GM12878 (cell line): Measurements from ENCODE around the gene AIF1. TPM values are rescaled to one million over a fixed set of nuclear protein-coding genes. Genes with fewer than 3 reads are reported as not detected.

Source experiments
- CBX3 ChIP-seq: fragments of 200-600 bp; sonication (generic); IDR thresholded peaks from 2 replicates; pipeline ENCODE4 v1.6.1; 2016; ENCODE audit warnings: low read depth, borderline replicate concordance
- CBX5 ChIP-seq: sonication (generic); IDR thresholded peaks from 2 replicates; pipeline ENCODE4 v1.6.1; 2016; ENCODE audit warnings: low read depth, moderate library complexity, mild to moderate bottlenecking, inconsistent platforms
- CEBPB ChIP-seq, 2 experiments: fragments of 150-350 bp in 1 of 2; IDR thresholded peaks; 2 replicates each; pipeline ENCODE4 v1.6.1; 2012 to 2014; ENCODE audit warnings: low read depth in 2 of 2, low read length in 2 of 2, borderline replicate concordance in 1 of 2, inconsistent platforms in 1 of 2
- CHD2 ChIP-seq: IDR thresholded peaks from 2 replicates; pipeline ENCODE4 v1.6.1; 2011; ENCODE audit warnings: low read depth, low read length, improper control_type of control experiment, borderline replicate concordance
- EED ChIP-seq: sonication (generic); IDR thresholded peaks from 2 replicates; pipeline ENCODE4 v1.6.1; 2016; ENCODE audit warnings: antibody characterized with exemption, low read depth
- EGR1 ChIP-seq, 2 experiments: IDR thresholded peaks; 1 replicate in 1 of 2; 2 replicates in 1 of 2; pipeline ENCODE4 v1.6.1; 2011 to 2012; ENCODE audit warnings: low read depth in 2 of 2, low read length in 2 of 2, borderline replicate concordance in 1 of 2, mild to moderate bottlenecking in 1 of 2, moderate library complexity in 1 of 2
- EZH2 ChIP-seq: IDR thresholded peaks from 2 replicates; pipeline ENCODE4 v1.6.1; 2012; ENCODE audit warnings: low read depth, mild to moderate bottlenecking, control low read depth, inconsistent platforms, low read length, borderline replicate concordance; ENCODE audit not compliant: control insufficient read depth
- GATAD2B ChIP-seq: fragments of 450-650 bp; conservative IDR thresholded peaks from 2 replicates; pipeline ENCODE4 v1.6.1; 2017; ENCODE audit warnings: low read depth, mild to moderate bottlenecking, moderate library complexity
- IKZF1 ChIP-seq: fragments of 450-650 bp; conservative IDR thresholded peaks from 2 replicates; pipeline ENCODE4 v1.6.1; 2017; ENCODE audit warnings: antibody characterized with exemption, mild to moderate bottlenecking
- IRF5 ChIP-seq: fragments of 450-650 bp; IDR thresholded peaks from 2 replicates; pipeline ENCODE4 v1.6.1; 2017; ENCODE audit warnings: borderline replicate concordance
- JUNB ChIP-seq: IDR thresholded peaks from 2 replicates; pipeline ENCODE4 v1.6.1; 2016; ENCODE audit warnings: antibody characterized with exemption, mild to moderate bottlenecking
- LARP7 ChIP-seq: fragments of 450-650 bp; IDR thresholded peaks from 2 replicates; pipeline ENCODE4 v1.6.1; 2017; ENCODE audit warnings: mild to moderate bottlenecking
- NFYB ChIP-seq: IDR thresholded peaks from 2 replicates; pipeline ENCODE4 v1.6.1; 2011; ENCODE audit warnings: low read depth, mild to moderate bottlenecking, low read length, improper control_type of control experiment, moderate library complexity; ENCODE audit not compliant: insufficient read depth
- RB1 ChIP-seq: fragments of 450-650 bp; formaldehyde crosslinking; IDR thresholded peaks from 2 replicates; pipeline ENCODE4 v1.6.1; 2017; ENCODE audit warnings: mild to moderate bottlenecking, borderline replicate concordance
- polyA plus RNA-seq, 11 experiments: library from polyadenylated mRNA; depleted of rRNA in 4 of 11; unstranded in 6 of 11; stranded (reverse) in 5 of 11; fragments of >200 nt; fragmentation: Nextera tagmentation in 4 of 11; fragmentation: Illumina TruSeq in 1 of 11; extraction: Ambion mirVana in 4 of 11; extraction: Trizol in 1 of 11; gene quantifications; 1 replicate in 1 of 11; 2 replicates in 10 of 11; pipeline versions ENCODE4 v1.2.1 to v1.2.3, GENCODE V29; 2011 to 2016; ENCODE audit warnings: inconsistent platforms in 2 of 11, missing spikeins in 2 of 11, low read depth in 1 of 11
- total RNA-seq, 4 experiments: library from RNA; depleted of rRNA in 3 of 4; stranded (reverse); fragments of >200 nt in 3 of 4; fragmentation: Illumina TruSeq in 1 of 4; extraction: Trizol in 1 of 4; gene quantifications; 2 replicates each; pipeline versions ENCODE4 v1.2.1 to v1.2.3, GENCODE V29; 2013 to 2021
- TF ChIP-seq, protein P1 (sequence below): fragments of 450-650 bp; IDR thresholded peaks from 2 replicates; pipeline ENCODE4 v1.6.1; 2017; ENCODE audit warnings: antibody characterized with exemption, mild to moderate bottlenecking, moderate library complexity
- TF ChIP-seq, protein P2 (sequence below): fragments of 450-650 bp; IDR thresholded peaks from 2 replicates; pipeline ENCODE4 v1.6.1; 2017; ENCODE audit warnings: mild to moderate bottlenecking, moderate library complexity

Gene AIF1
- total and polyA plus RNA-seq, 10 of the 15 experiments (the other 5 are each of a cell fraction or from before 2014, with no cell fraction given): 1.9 to 256 (median 134) TPM

- TF ChIP-seq CEBPB (IDR thresholded peaks at IDR 0.05; ENCODE audit: borderline replicate concordance in 1 of 2, low read depth in 2 of 2, low read length in 2 of 2) (no peak), RB1 (no peak), JUNB (no peak), EED (no peak; the same call in 1 of the 2 replicates), CBX3 (no peak), IRF5 (no peak), GATAD2B (no peak), CBX5 (peak; percentile 21; the same call in 1 of the 2 replicates), IKZF1 (no peak), NFYB (0 out of 2 replicates have a peak, but pooled peaks have one; percentile 4), CHD2 (0 out of 2 replicates have a peak, but pooled peaks have one; percentile 6), EZH2 (no peak), LARP7 (no peak), EGR1 (IDR thresholded peaks at IDR 0.05; ENCODE audit: borderline replicate concordance in 1 of 2, low read depth in 2 of 2, low read length in 2 of 2) (peak in 1 of 2 experiments; percentile 97; a peak in 2 of 3 replicates)
- TF ChIP-seq, protein P1, sequence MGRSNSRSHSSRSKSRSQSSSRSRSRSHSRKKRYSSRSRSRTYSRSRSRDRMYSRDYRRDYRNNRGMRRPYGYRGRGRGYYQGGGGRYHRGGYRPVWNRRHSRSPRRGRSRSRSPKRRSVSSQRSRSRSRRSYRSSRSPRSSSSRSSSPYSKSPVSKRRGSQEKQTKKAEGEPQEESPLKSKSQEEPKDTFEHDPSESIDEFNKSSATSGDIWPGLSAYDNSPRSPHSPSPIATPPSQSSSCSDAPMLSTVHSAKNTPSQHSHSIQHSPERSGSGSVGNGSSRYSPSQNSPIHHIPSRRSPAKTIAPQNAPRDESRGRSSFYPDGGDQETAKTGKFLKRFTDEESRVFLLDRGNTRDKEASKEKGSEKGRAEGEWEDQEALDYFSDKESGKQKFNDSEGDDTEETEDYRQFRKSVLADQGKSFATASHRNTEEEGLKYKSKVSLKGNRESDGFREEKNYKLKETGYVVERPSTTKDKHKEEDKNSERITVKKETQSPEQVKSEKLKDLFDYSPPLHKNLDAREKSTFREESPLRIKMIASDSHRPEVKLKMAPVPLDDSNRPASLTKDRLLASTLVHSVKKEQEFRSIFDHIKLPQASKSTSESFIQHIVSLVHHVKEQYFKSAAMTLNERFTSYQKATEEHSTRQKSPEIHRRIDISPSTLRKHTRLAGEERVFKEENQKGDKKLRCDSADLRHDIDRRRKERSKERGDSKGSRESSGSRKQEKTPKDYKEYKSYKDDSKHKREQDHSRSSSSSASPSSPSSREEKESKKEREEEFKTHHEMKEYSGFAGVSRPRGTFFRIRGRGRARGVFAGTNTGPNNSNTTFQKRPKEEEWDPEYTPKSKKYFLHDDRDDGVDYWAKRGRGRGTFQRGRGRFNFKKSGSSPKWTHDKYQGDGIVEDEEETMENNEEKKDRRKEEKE: no peak
- TF ChIP-seq, protein P2, sequence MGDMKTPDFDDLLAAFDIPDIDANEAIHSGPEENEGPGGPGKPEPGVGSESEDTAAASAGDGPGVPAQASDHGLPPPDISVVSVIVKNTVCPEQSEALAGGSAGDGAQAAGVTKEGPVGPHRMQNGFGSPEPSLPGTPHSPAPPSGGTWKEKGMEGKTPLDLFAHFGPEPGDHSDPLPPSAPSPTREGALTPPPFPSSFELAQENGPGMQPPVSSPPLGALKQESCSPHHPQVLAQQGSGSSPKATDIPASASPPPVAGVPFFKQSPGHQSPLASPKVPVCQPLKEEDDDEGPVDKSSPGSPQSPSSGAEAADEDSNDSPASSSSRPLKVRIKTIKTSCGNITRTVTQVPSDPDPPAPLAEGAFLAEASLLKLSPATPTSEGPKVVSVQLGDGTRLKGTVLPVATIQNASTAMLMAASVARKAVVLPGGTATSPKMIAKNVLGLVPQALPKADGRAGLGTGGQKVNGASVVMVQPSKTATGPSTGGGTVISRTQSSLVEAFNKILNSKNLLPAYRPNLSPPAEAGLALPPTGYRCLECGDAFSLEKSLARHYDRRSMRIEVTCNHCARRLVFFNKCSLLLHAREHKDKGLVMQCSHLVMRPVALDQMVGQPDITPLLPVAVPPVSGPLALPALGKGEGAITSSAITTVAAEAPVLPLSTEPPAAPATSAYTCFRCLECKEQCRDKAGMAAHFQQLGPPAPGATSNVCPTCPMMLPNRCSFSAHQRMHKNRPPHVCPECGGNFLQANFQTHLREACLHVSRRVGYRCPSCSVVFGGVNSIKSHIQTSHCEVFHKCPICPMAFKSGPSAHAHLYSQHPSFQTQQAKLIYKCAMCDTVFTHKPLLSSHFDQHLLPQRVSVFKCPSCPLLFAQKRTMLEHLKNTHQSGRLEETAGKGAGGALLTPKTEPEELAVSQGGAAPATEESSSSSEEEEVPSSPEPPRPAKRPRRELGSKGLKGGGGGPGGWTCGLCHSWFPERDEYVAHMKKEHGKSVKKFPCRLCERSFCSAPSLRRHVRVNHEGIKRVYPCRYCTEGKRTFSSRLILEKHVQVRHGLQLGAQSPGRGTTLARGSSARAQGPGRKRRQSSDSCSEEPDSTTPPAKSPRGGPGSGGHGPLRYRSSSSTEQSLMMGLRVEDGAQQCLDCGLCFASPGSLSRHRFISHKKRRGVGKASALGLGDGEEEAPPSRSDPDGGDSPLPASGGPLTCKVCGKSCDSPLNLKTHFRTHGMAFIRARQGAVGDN: no peak
Observed at GRCh38 chr6:31652925-31653724, 38.1 kb downstream of the AIF1 start (continued).
